SK-N-MC (cell line): ENCODE results near the gene CDKAL1.

Source experiments
- DNase-seq: peaks from one replicate; pipeline ENCODE4 v3.0.0-alpha.2; 2011; ENCODE audit warnings: low read depth, low spot score
- H3K27ac ChIP-seq: fragments of 200-600 bp; sonication (generic); 2 replicates; pipeline ENCODE4 v1.5.1; 2016; ENCODE audit warnings: mixed run types
- H3K36me3 ChIP-seq: fragments of 200-600 bp; sonication (generic); 2 replicates; pipeline ENCODE4 v1.6.1; 2017; ENCODE audit warnings: antibody characterized with exemption, low read length, mixed read lengths; ENCODE audit not compliant: insufficient read depth
- H3K4me3 ChIP-seq: fragments of 200-600 bp; sonication (generic); 2 replicates; pipeline ENCODE4 v1.5.1; 2016
- H3K9ac ChIP-seq: fragments of 200-600 bp; sonication (generic); 2 replicates; pipeline ENCODE4 v1.8.0; 2017; ENCODE audit warnings: mixed run types, mixed read lengths; ENCODE audit not compliant: insufficient read length
- H3K9me3 ChIP-seq: fragments of 200-600 bp; sonication (generic); 2 replicates; pipeline ENCODE4 v1.6.1; 2017; ENCODE audit warnings: low read depth, mild to moderate bottlenecking, antibody characterized with exemption, low read length, moderate library complexity, mixed read lengths
- EZH2 ChIP-seq: fragments of 200-600 bp; sonication (generic); IDR thresholded peaks from one replicate; pipeline ENCODE4 v1.6.1; 2017; ENCODE audit warnings: antibody characterized with exemption
- FOXP2 ChIP-seq: optimal IDR thresholded peaks from 2 replicates; pipeline ENCODE3; 2011; ENCODE audit warnings: mild to moderate bottlenecking, moderate library complexity; ENCODE audit not compliant: insufficient read depth; ENCODE audit errors: extremely low read length, control extremely low read depth
- POLR2AphosphoS5 ChIP-seq: IDR thresholded peaks from 2 replicates; pipeline ENCODE4 v1.6.1; 2012; ENCODE audit warnings: mild to moderate bottlenecking, low read depth, low read length, borderline replicate concordance

The CDKAL1 gene

DNA sequence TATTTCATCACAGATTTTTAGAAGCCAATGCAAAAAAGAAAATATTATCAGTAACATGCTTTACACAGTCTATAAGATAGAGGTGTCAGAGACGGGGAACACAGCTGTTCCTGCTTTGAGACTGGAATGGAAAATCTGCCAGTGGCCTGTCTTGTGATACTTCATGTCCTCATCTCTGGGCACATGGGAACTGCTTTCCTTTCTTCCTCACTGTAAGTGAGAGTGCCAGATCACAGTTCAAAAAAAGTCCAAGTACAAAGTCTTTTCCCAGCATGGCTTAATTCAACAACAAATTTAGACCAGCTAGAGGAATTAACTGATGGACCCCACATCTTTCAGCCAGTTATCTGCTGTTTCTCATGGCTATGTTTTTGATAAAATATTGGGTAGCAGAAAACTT is 490.4 kb downstream of the CDKAL1 start:
- no peak overlapping the region for H3K9ac ChIP-seq
- H3K4me3 ChIP-seq, result no peak overlapping the region
- no peak overlapping the region for H3K27ac ChIP-seq
- no peaks in the 10 kb centered on the region for H3K36me3 ChIP-seq
- TF ChIP-seq EZH2 (no peak), POLR2AphosphoS5 (no peak), FOXP2 (no peak)
- no peaks in the 10 kb centered on the region for H3K9me3 ChIP-seq
- DNase-seq, result no peak

- TF ChIP-seq POLR2AphosphoS5 (no peak), FOXP2 (no peak), EZH2 (no peak)
- H3K9ac ChIP-seq, result no peak overlapping the region
- DNase-seq, result no peak
- H3K27ac ChIP-seq, result no peak overlapping the region
- H3K9me3 ChIP-seq, result no peaks in the 10 kb centered on the region
- H3K4me3 ChIP-seq, result no peak overlapping the region
- no peaks in the 10 kb centered on the region for H3K36me3 ChIP-seq
Measured at GRCh38 chr6:21026576-21027273, 492.5 kb downstream of the CDKAL1 start.

DNA sequence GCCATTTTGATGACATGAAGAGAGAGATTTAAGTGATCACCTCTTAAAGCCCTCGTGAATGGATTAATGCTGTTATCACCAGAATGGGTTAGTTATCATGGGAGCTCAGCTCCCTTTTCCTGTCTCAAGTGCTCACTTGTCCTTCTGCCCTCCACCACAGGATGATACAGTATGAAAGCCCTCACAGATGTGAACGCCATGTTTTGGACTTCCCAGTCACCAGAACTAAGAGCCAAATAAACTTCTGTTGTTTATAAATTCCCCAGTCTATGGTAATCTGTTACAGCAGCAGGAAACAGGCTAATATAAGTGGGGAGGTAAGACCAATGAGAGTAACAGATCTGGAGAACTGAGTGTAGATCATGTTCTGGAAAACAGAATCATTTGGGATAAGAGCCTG is 493.2 kb downstream of the CDKAL1 start:
- no peak for DNase-seq
- TF ChIP-seq POLR2AphosphoS5 (no peak), EZH2 (no peak), FOXP2 (no peak)
- Histone ChIP-seq H3K4me3 (no peak overlapping the region), H3K36me3 (no peaks in the 10 kb centered on the region), H3K9me3 (no peaks in the 10 kb centered on the region), H3K27ac (no peak overlapping the region), H3K9ac (no peak overlapping the region)

DNA sequence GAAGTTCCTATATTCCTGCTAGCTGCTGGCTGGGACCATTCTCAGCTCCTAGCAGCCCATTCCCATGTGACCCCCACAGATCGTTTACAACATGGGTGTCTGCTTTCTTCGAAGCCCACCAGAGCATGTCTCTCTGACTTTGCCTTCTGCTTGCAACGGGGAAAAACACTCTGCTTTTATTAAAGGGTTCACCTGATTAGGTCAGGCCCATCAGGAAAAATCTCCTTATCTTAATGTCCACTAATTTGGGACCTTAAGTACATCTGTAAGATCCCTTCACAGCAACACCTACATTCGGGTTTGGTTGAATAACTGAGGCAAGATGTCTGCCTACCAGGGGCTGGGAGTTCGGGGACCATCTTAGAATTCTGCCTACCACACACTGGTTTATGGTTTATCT is 496.9 kb downstream of the CDKAL1 start:
- TF ChIP-seq POLR2AphosphoS5 (no peak), FOXP2 (no peak), EZH2 (no peak)
- no peak for DNase-seq

DNA sequence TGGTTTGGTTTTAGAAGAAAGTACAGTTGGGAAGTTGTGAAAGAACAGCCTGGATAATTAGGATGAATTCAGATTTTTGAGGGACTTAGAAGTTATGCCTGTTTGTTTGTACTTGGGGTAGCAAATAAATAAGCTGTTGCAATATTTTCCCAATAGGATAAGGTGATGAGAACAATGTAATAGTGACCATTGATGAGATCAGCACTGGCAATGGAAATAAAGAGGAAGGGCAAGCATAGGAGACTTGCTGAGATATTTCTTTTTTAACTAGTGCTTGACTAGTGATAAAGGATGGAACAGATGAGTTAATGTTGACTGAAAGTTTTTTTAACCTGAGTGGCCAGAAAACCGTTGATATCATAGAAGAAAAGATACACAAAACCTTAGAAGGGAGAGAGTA is 498.8 kb downstream of the CDKAL1 start:
- Histone ChIP-seq H3K9ac (no peak overlapping the region), H3K4me3 (no peak overlapping the region), H3K9me3 (no peaks in the 10 kb centered on the region), H3K36me3 (no peaks in the 10 kb centered on the region), H3K27ac (no peak overlapping the region)
- no peak for TF ChIP-seq EZH2
- no peak for DNase-seq

More for the DNA sequence above, 496.9 kb downstream of the CDKAL1 start:
- Histone ChIP-seq H3K4me3 (no peak overlapping the region), H3K9ac (no peak overlapping the region), H3K36me3 (no peaks in the 10 kb centered on the region), H3K27ac (no peak overlapping the region), H3K9me3 (no peaks in the 10 kb centered on the region)

- H3K4me3 ChIP-seq, result no peak overlapping the region
- DNase-seq, result no peak
- H3K9me3 ChIP-seq, result no peaks in the 10 kb centered on the region
Measured at GRCh38 chr6:21033575-21034026, 499.3 kb downstream of the CDKAL1 start.

GRCh38 chr6:21034345-21034744 is 500.1 kb downstream of the CDKAL1 start:
- Histone ChIP-seq H3K9ac (no peak overlapping the region), H3K9me3 (no peaks in the 10 kb centered on the region), H3K27ac (no peak overlapping the region), H3K4me3 (no peak overlapping the region), H3K36me3 (no peaks in the 10 kb centered on the region)
- no peak for DNase-seq
- TF ChIP-seq POLR2AphosphoS5, result no peak
- TF ChIP-seq FOXP2, result no peak
- TF ChIP-seq EZH2, result no peak

More at GRCh38 chr6:21033575-21034026, 499.3 kb downstream of the CDKAL1 start:
- H3K36me3 ChIP-seq, result no peaks in the 10 kb centered on the region
- H3K27ac ChIP-seq, result no peak overlapping the region
- TF ChIP-seq EZH2 (no peak), FOXP2 (no peak), POLR2AphosphoS5 (no peak)
- H3K9ac ChIP-seq, result no peak overlapping the region

DNA sequence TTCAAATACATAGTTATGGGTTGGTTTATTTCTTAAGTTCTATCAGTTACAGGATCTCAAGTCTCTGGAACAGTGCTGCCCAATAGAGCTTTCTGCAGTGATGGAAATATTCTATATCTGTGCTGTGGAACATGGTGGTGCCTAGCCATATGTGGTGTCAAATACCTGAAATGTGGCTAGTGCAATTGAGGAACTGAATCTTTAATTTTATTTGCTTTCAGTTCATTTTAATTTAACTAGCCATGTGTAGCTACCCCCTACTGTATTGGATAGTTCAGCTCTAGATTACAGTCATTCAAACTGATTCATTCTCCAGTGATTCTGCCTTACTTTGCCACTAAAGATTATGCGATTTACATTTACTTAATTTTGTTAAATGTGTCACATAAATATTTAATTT is 503.2 kb downstream of the CDKAL1 start:
- TF ChIP-seq FOXP2, result no peak
- Histone ChIP-seq H3K9me3 (no peaks in the 10 kb centered on the region), H3K4me3 (no peak overlapping the region), H3K9ac (no peak overlapping the region), H3K27ac (no peak overlapping the region), H3K36me3 (no peaks in the 10 kb centered on the region)
- DNase-seq, result no peak

GRCh38 chr6:21039926-21040325 is 505.7 kb downstream of the CDKAL1 start:
- H3K27ac ChIP-seq, result no peak overlapping the region

More at GRCh38 chr6:21039926-21040325, 505.7 kb downstream of the CDKAL1 start:
- H3K4me3 ChIP-seq, result peak overlapping the region; percentile 32; the same call in 1 of the 2 replicates
- no peak overlapping the region for H3K9ac ChIP-seq
- H3K36me3 ChIP-seq, result no peaks in the 10 kb centered on the region
- H3K9me3 ChIP-seq, result no peaks in the 10 kb centered on the region
- no peak for DNase-seq
- no peak for TF ChIP-seq POLR2AphosphoS5
- TF ChIP-seq FOXP2, result no peak
- no peak for TF ChIP-seq EZH2
